H1 (cell line): ENCODE data around the gene VSTM4. TPM values are rescaled to one million over a fixed set of nuclear protein-coding genes. Genes with fewer than 3 reads are reported as not detected.

Experiments used
- CBX5 ChIP-seq: fragments of 300-800, 300-1000 bp; sonication (generic); IDR thresholded peaks from 2 replicates; pipeline ENCODE4 v1.7.1; 2016; ENCODE audit warnings: antibody characterized with exemption, low read length, low read depth
- RNF2 ChIP-seq: fragments of 200-900, 300-1000 bp; sonication (generic); IDR thresholded peaks from 2 replicates; pipeline ENCODE4 v1.7.1; 2016; ENCODE audit warnings: borderline replicate concordance, low read depth, mild to moderate bottlenecking, antibody characterized with exemption, low read length; ENCODE audit not compliant: poor library complexity, severe bottlenecking; ENCODE audit errors: missing control alignments
- TAF7 ChIP-seq: optimal IDR thresholded peaks from 2 replicates; pipeline ENCODE3; 2011; ENCODE audit warnings: low read depth, mild to moderate bottlenecking, inconsistent platforms, low read length, moderate library complexity, borderline replicate concordance
- polyA plus RNA-seq, 7 experiments: library from polyadenylated mRNA; depleted of rRNA in 3 of 7; stranded (reverse) in 5 of 7; unstranded in 2 of 7; fragments of >200 nt in 5 of 7; fragments of 200-250 nt in 2 of 7; gene quantifications; 1 replicate in 5 of 7; 2 replicates in 1 of 7; 4 replicates in 1 of 7; pipeline versions ENCODE4 v1.2.1 to v1.2.3, GENCODE V29; 2011 to 2013; ENCODE audit warnings: missing spikeins in 2 of 7, mixed read lengths in 2 of 7
- total RNA-seq: library from RNA; stranded (reverse); fragmentation: NEBNext Ultra II Directional; extraction: Animal tissue kit (Norgen Biotek cat#: 25700); gene quantifications from 2 replicates; pipeline ENCODE4 v1.2.1, GENCODE V29; 2021
- TF ChIP-seq, protein P1 (sequence below): IDR thresholded peaks from 2 replicates; pipeline ENCODE4 v1.6.1; 2012; ENCODE audit warnings: low read length, inconsistent platforms

Gene VSTM4
- total and polyA plus RNA-seq, 2 of the 8 experiments (the other 6 are each of a cell fraction or from before 2014, with no cell fraction given): 0.48 to 0.73 TPM

DNA sequence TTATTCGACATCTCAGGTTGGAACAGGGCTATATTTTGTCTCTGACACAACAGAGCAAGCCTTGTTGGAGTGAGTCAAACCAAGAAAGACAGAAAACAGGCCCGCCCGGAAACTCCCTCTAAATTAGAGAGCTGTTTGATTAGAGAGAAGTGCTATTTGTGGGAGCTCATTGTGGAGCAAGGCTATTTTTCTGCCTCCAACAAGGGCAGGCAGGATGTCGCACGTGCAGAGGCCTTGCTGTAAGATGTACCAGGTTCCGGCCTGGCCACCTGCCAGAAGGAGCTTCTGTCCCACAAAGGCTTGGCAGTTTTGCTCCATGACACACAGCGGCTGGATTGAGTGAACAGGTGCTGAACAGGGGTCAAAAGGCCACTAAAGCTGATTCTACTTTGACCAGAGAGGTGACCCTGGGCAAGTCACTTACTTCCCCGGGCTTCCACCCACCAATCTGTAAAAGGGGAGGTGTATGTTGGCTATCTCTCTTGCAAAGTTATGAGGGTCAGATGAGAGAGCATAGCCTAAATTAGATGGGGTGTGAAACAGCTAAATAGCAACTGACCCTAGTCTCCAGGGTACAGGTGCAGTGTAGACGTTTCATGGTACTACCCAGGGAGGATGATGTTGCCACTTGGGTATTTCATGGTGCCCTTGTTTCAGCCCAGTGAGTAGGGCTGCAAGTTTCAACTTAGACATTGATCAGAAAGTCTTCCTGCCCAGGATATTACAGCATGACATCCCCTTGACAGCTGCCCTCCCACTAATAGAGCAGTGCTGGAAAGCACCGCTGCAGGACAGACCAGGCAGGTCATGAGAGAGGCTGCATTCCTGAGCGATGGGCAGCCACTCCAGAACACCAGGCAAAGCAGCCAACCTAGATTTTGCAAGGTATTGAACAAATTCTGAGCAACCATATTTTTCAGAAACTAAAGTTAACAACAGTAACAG, 62.0 kb downstream of the VSTM4 start (continued):
- TF ChIP-seq, protein P1, sequence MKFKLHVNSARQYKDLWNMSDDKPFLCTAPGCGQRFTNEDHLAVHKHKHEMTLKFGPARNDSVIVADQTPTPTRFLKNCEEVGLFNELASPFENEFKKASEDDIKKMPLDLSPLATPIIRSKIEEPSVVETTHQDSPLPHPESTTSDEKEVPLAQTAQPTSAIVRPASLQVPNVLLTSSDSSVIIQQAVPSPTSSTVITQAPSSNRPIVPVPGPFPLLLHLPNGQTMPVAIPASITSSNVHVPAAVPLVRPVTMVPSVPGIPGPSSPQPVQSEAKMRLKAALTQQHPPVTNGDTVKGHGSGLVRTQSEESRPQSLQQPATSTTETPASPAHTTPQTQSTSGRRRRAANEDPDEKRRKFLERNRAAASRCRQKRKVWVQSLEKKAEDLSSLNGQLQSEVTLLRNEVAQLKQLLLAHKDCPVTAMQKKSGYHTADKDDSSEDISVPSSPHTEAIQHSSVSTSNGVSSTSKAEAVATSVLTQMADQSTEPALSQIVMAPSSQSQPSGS: no peak
- TF ChIP-seq TAF7: no peak
- TF ChIP-seq RNF2: no peak
- TF ChIP-seq CBX5: no peak
- TF ChIP-seq, all 59 proteins: peak for 0
